K562 (cell line): ENCODE data around the gene IL4I1. TPM values are rescaled to one million over a fixed set of nuclear protein-coding genes. Genes with fewer than 3 reads are reported as not detected.

Experiments
- BDP1 ChIP-seq: IDR thresholded peaks from 3 replicates; pipeline ENCODE4 v1.6.1; 2011; ENCODE audit not compliant: insufficient read length, insufficient read depth
- CEBPG ChIP-seq, 3 experiments: fragments of 200-800 bp in 1 of 3; sonication (Bioruptor generic) in 1 of 3; sonication (generic) in 1 of 3; formaldehyde crosslinking in 1 of 3; IDR thresholded peaks in 2 of 3; conservative IDR thresholded peaks in 1 of 3; 2 replicates each; pipeline versions ENCODE4 v1.6.1 to v1.8.0; 2016 to 2022; ENCODE audit warnings: missing compliant biosample characterization in 2 of 3, missing genetic modification characterization in 2 of 3, mild to moderate bottlenecking in 1 of 3, missing genetic modification reagents in 1 of 3
- ESRRA ChIP-seq: fragments of 450-650 bp; IDR thresholded peaks from 2 replicates; pipeline ENCODE4 v1.6.1; 2014; ENCODE audit warnings: low read depth, mild to moderate bottlenecking, moderate library complexity, borderline replicate concordance
- MCM3 ChIP-seq: fragments of 450-650 bp; IDR thresholded peaks from 2 replicates; pipeline ENCODE4 v1.6.1; 2016
- NFXL1 ChIP-seq: fragments of 450-650 bp; formaldehyde crosslinking; IDR thresholded peaks from 2 replicates; pipeline ENCODE4 v1.4.0; 2021; ENCODE audit warnings: mild to moderate bottlenecking
- SIN3A ChIP-seq, 2 experiments: fragments of 150-350 bp in 1 of 2; IDR thresholded peaks; 2 replicates each; pipeline ENCODE4 v1.6.1; 2011 to 2016; ENCODE audit warnings: borderline replicate concordance in 2 of 2, low read depth in 2 of 2, low read length in 2 of 2, mild to moderate bottlenecking in 2 of 2, moderate library complexity in 2 of 2; ENCODE audit not compliant: control insufficient read depth in 1 of 2
- TFE3 ChIP-seq: fragments of 450-650 bp; formaldehyde crosslinking; IDR thresholded peaks from 2 replicates; pipeline ENCODE4 v1.4.0; 2020; ENCODE audit warnings: mild to moderate bottlenecking, mixed read lengths
- ZC3H11A ChIP-seq: IDR thresholded peaks from 2 replicates; pipeline ENCODE4 v1.6.1; 2012; ENCODE audit warnings: low read depth, low read length, improper control_type of control experiment
- polyA plus RNA-seq, 8 experiments: library from polyadenylated mRNA; depleted of rRNA in 4 of 8; stranded (reverse) in 5 of 8; unstranded in 3 of 8; fragments of >200 nt; fragmentation: Nextera tagmentation in 2 of 8; fragmentation: Illumina TruSeq in 1 of 8; extraction: Ambion mirVana in 2 of 8; extraction: Trizol in 1 of 8; gene quantifications; 2 replicates each; pipeline versions ENCODE4 v1.2.1 to v1.2.3, GENCODE V29; 2011 to 2014; ENCODE audit warnings: inconsistent platforms in 1 of 8, missing spikeins in 1 of 8
- total RNA-seq, 7 experiments: library from RNA; depleted of rRNA in 6 of 7; stranded (reverse); fragments of >200 nt in 6 of 7; fragmentation: Illumina TruSeq in 2 of 7; extraction: Trizol in 2 of 7; gene quantifications; 2 replicates each; pipeline versions ENCODE4 v1.2.1 to v1.2.3, GENCODE V29; 2011 to 2021; ENCODE audit warnings: low replicate concordance in 1 of 7
- TF ChIP-seq, protein P1 (sequence below): sonication (generic); formaldehyde crosslinking; IDR thresholded peaks from 2 replicates; pipeline ENCODE4 v1.8.1; 2022; ENCODE audit warnings: missing genetic modification reagents
- TF ChIP-seq, protein P2 (sequence below): sonication (generic); formaldehyde crosslinking; IDR thresholded peaks from 2 replicates; pipeline ENCODE4 v1.8.1; 2023; ENCODE audit warnings: mild to moderate bottlenecking, missing genetic modification reagents
- TF ChIP-seq, protein P3 (sequence below): sonication (generic); formaldehyde crosslinking; IDR thresholded peaks from 2 replicates; pipeline ENCODE4 v1.4.0; 2020; ENCODE audit warnings: mild to moderate bottlenecking, missing genetic modification reagents
- TF ChIP-seq, protein P4 (sequence below): sonication (generic); formaldehyde crosslinking; IDR thresholded peaks from 2 replicates; pipeline ENCODE4 v1.8.0; 2022; ENCODE audit warnings: mild to moderate bottlenecking, missing genetic modification reagents

The IL4I1 gene
- total and polyA plus RNA-seq, 9 of the 15 experiments (the other 6 are each of a cell fraction or from before 2014, with no cell fraction given), result 0.06 to 0.95 (median 0.43) TPM; not detected in 2

DNA sequence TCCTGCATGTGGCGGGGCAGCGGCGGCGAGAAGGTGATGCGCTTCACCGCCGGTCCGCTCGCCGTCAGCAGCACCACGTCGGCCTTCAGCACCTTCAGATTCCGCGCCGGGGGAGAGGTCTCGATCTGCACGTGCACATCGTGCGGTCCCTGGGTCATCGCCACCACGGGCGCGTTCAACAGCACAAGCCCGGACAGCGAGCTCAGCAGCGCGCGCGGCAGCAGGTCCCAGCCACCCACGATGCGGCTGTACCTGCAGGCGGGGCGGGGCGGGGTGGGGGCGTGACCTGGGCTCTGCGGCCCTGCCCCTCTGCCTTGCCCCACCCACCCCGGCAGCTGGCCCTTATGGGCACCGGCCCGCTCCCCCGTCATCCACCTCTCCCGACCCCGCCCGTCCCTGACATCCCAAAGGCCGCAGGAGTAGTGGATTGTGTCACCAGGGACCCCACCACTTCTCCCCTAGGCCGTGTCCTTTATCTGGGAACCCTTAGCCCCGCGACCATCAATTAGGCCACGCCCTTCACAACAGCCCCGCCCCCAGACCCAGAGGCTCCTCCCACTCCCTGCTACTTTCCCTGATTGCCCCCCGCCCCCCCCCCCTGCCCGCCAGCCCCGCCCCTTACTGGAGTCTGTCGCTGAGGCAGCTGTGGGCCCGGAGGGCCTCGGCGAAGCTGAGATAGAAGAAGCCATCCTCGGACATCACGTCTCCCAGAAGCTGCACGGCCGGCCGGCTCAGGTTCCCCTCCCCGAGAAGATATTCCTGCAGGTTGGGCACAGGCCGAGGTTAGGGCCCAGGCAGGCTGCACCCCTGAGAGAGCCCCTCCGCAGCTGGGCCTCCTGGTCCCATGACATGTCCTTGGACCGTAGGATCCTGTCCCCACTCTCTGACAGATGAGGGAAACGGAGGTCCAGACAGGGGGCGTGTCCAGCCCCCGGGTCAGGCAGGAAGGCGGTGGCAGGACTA is 6.1 kb downstream of the IL4I1 start (continued):
- TF ChIP-seq TFE3 (CRISPR knock-in tag) (no peak), NFXL1 (CRISPR knock-in tag) (no peak), ESRRA (0 out of 2 replicates have a peak, but pooled peaks have one; percentile 4), ZC3H11A (no peak), SIN3A (IDR thresholded peaks at IDR 0.05; ENCODE audit: borderline replicate concordance in 2 of 2, control insufficient read depth in 1 of 2, low read depth in 2 of 2, low read length in 2 of 2) (peak in 1 of 2 experiments; percentile 15; a peak in 2 of 4 replicates), MCM3 (no peak), BDP1 (no peak), CEBPG (CRISPR knock-in tag; IDR thresholded peaks at IDR 0.05) (no peak; the same call in 1 of the 2 replicates), CEBPG (tag; conservative IDR thresholded peaks at IDR 0.05 in 1 of 2, IDR thresholded peaks at IDR 0.05 in 1 of 2) (no peak)
- TF ChIP-seq, protein P1, sequence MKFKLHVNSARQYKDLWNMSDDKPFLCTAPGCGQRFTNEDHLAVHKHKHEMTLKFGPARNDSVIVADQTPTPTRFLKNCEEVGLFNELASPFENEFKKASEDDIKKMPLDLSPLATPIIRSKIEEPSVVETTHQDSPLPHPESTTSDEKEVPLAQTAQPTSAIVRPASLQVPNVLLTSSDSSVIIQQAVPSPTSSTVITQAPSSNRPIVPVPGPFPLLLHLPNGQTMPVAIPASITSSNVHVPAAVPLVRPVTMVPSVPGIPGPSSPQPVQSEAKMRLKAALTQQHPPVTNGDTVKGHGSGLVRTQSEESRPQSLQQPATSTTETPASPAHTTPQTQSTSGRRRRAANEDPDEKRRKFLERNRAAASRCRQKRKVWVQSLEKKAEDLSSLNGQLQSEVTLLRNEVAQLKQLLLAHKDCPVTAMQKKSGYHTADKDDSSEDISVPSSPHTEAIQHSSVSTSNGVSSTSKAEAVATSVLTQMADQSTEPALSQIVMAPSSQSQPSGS (CRISPR knock-in tag), result peak; percentile 83
- TF ChIP-seq, protein P2, sequence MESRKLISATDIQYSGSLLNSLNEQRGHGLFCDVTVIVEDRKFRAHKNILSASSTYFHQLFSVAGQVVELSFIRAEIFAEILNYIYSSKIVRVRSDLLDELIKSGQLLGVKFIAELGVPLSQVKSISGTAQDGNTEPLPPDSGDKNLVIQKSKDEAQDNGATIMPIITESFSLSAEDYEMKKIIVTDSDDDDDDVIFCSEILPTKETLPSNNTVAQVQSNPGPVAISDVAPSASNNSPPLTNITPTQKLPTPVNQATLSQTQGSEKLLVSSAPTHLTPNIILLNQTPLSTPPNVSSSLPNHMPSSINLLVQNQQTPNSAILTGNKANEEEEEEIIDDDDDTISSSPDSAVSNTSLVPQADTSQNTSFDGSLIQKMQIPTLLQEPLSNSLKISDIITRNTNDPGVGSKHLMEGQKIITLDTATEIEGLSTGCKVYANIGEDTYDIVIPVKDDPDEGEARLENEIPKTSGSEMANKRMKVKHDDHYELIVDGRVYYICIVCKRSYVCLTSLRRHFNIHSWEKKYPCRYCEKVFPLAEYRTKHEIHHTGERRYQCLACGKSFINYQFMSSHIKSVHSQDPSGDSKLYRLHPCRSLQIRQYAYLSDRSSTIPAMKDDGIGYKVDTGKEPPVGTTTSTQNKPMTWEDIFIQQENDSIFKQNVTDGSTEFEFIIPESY (CRISPR knock-in tag), result peak; percentile 72; the same call in 1 of the 2 replicates
- TF ChIP-seq, protein P3, sequence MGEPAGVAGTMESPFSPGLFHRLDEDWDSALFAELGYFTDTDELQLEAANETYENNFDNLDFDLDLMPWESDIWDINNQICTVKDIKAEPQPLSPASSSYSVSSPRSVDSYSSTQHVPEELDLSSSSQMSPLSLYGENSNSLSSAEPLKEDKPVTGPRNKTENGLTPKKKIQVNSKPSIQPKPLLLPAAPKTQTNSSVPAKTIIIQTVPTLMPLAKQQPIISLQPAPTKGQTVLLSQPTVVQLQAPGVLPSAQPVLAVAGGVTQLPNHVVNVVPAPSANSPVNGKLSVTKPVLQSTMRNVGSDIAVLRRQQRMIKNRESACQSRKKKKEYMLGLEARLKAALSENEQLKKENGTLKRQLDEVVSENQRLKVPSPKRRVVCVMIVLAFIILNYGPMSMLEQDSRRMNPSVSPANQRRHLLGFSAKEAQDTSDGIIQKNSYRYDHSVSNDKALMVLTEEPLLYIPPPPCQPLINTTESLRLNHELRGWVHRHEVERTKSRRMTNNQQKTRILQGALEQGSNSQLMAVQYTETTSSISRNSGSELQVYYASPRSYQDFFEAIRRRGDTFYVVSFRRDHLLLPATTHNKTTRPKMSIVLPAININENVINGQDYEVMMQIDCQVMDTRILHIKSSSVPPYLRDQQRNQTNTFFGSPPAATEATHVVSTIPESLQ (CRISPR knock-in tag), result peak; percentile 42
- TF ChIP-seq, protein P4, sequence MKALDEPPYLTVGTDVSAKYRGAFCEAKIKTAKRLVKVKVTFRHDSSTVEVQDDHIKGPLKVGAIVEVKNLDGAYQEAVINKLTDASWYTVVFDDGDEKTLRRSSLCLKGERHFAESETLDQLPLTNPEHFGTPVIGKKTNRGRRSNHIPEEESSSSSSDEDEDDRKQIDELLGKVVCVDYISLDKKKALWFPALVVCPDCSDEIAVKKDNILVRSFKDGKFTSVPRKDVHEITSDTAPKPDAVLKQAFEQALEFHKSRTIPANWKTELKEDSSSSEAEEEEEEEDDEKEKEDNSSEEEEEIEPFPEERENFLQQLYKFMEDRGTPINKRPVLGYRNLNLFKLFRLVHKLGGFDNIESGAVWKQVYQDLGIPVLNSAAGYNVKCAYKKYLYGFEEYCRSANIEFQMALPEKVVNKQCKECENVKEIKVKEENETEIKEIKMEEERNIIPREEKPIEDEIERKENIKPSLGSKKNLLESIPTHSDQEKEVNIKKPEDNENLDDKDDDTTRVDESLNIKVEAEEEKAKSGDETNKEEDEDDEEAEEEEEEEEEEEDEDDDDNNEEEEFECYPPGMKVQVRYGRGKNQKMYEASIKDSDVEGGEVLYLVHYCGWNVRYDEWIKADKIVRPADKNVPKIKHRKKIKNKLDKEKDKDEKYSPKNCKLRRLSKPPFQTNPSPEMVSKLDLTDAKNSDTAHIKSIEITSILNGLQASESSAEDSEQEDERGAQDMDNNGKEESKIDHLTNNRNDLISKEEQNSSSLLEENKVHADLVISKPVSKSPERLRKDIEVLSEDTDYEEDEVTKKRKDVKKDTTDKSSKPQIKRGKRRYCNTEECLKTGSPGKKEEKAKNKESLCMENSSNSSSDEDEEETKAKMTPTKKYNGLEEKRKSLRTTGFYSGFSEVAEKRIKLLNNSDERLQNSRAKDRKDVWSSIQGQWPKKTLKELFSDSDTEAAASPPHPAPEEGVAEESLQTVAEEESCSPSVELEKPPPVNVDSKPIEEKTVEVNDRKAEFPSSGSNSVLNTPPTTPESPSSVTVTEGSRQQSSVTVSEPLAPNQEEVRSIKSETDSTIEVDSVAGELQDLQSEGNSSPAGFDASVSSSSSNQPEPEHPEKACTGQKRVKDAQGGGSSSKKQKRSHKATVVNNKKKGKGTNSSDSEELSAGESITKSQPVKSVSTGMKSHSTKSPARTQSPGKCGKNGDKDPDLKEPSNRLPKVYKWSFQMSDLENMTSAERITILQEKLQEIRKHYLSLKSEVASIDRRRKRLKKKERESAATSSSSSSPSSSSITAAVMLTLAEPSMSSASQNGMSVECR (CRISPR knock-in tag), result peak; percentile 85
